ENCODE data around the gene GCK. TPM values are rescaled to one million over a fixed set of nuclear protein-coding genes. Genes with fewer than 3 reads are reported as not detected.
A peak's percentile ranks its signal among the peaks of the same experiment; 100 is the strongest.
"Not testable (repeated sequence)": the region's sequence is repeated elsewhere in the genome, so short reads cannot be mapped to it uniquely, and the experiment has no call there.

Gene GCK
- total and polyA plus RNA-seq, 2 of the 13 experiments (the other 11 are each of a cell fraction or from before 2014, with no cell fraction given) = not detected

GRCh38 chr7:44126574-44126973 lies 62.7 kb downstream of the GCK start:
- H3K27me3 ChIP-seq (ENCODE audit: control insufficient read depth in 1 of 2, insufficient read depth in 2 of 2, low read length in 2 of 2); DNase-seq (ENCODE audit: low spot score); intact Hi-C loops (cut with micrococcal nuclease; ENCODE audit: unreplicated experiment); CTCF ChIA-PET (ENCODE audit: low intra/inter-chr PET ratio, low total read pairs); ATAC-seq; H3K4me3 ChIP-seq (replicated peaks in 1 of 3; ENCODE audit: insufficient read depth in 1 of 3, low read depth in 2 of 3, low read length in 3 of 3); H3K9me3 ChIP-seq (ENCODE audit: low read length); in situ Hi-C loops (cut with HindIII; ENCODE audit: extremely low pct_ligation_motif_present, low pct_unique_long_range_greater_than_20kb); H3K9ac ChIP-seq (ENCODE audit: insufficient read depth, low read depth, low read length); H3K4me2 ChIP-seq (ENCODE audit: low read depth, low read length); BruUV-seq (replicated peaks); H2AFZ ChIP-seq (ENCODE audit: low read length); H3K27ac ChIP-seq (ENCODE audit: extremely low read length, insufficient read depth, low read length); FAIRE-seq; H3K36me3 ChIP-seq (replicated peaks in 1 of 2; ENCODE audit: control insufficient read depth in 1 of 2, insufficient read depth in 2 of 2, low read length in 2 of 2); POLR2A ChIA-PET; H4K20me1 ChIP-seq (ENCODE audit: insufficient read depth, low read length): not testable (repeated sequence)
- WGBS (ENCODE audit: low lambda C conversion rate) = 16% methylated on average over 4 of the region's 4 CpGs
- H3K79me2 ChIP-seq (ENCODE audit: insufficient read depth, low read length) = peaks cover 14% of the 10 kb centered on the region
- H3K4me1 ChIP-seq (ENCODE audit: insufficient read depth, low read length) = peaks cover 45% of the 10 kb centered on the region

GRCh38 chr7:44124822-44125202 lies 64.4 kb downstream of the GCK start:
- BruUV-seq (replicated peaks) = no TSS peak
- intact Hi-C loops (cut with micrococcal nuclease; ENCODE audit: unreplicated experiment) = no loop called here
- H3K79me2 ChIP-seq (ENCODE audit: insufficient read depth, low read length) = peaks cover 14% of the 10 kb centered on the region
- H3K4me1 ChIP-seq (ENCODE audit: insufficient read depth, low read length) = peaks cover 33% of the 10 kb centered on the region
- H3K27ac ChIP-seq (ENCODE audit: extremely low read length, insufficient read depth, low read length) = no peak overlapping the region
- peaks cover 6 to 20% of the 10 kb centered on the region in 2 experiments for H3K36me3 ChIP-seq (replicated peaks in 1 of 2; ENCODE audit: control insufficient read depth in 1 of 2, insufficient read depth in 2 of 2, low read length in 2 of 2)
- CTCF ChIA-PET (ENCODE audit: low intra/inter-chr PET ratio, low total read pairs) = no interaction called here
- no peak overlapping the region for H2AFZ ChIP-seq (ENCODE audit: low read length)
- no peaks in the 10 kb centered on the region; a peak in 1 of 5 replicates for H3K27me3 ChIP-seq (ENCODE audit: control insufficient read depth in 1 of 2, insufficient read depth in 2 of 2, low read length in 2 of 2)
- DNase-seq (ENCODE audit: low spot score) (no peak), FAIRE-seq (no peak), ATAC-seq (no peak)
- no peaks in the 10 kb centered on the region for H3K9me3 ChIP-seq (ENCODE audit: low read length)
- H4K20me1 ChIP-seq (ENCODE audit: insufficient read depth, low read length) = no peaks in the 10 kb centered on the region
- in situ Hi-C loops (cut with HindIII; ENCODE audit: extremely low pct_ligation_motif_present, low pct_unique_long_range_greater_than_20kb) = loop anchor here (5.0 kb wide), 1 partner anchor 72 kb away; no protein-coding TSS in a partner anchor
- no peak overlapping the region for H3K4me2 ChIP-seq (ENCODE audit: low read depth, low read length)
- POLR2A ChIA-PET = no interaction called here
- H3K4me3 ChIP-seq (replicated peaks in 1 of 3; ENCODE audit: insufficient read depth in 1 of 3, low read depth in 2 of 3, low read length in 3 of 3) = no peak overlapping the region
- no peak overlapping the region for H3K9ac ChIP-seq (ENCODE audit: insufficient read depth, low read depth, low read length)
- WGBS (ENCODE audit: low lambda C conversion rate) = 25% methylated on average over 6 of the region's 6 CpGs
- TF ChIP-seq PBX3 (CRISPR knock-in tag; IDR thresholded peaks at IDR 0.05; ENCODE audit: borderline replicate concordance) (no peak), EZH2 (conservative IDR thresholded peaks at IDR 0.05; ENCODE audit: low read depth, low read length) (no peak), ZNF580 (CRISPR knock-in tag; IDR thresholded peaks at IDR 0.05; ENCODE audit: borderline replicate concordance, low read depth) (no peak), THYN1 (CRISPR knock-in tag; IDR thresholded peaks at IDR 0.05; ENCODE audit: borderline replicate concordance, low read depth) (no peak), KDM6A (CRISPR knock-in tag; IDR thresholded peaks at IDR 0.05; ENCODE audit: low read depth) (no peak), PAXIP1 (CRISPR knock-in tag; conservative IDR thresholded peaks at IDR 0.05) (no peak), ZMYM3 (CRISPR knock-in tag; IDR thresholded peaks at IDR 0.05) (peak; percentile 52; the same call in 1 of the 2 replicates), ZNF770 (CRISPR knock-in tag; IDR thresholded peaks at IDR 0.05) (peak; percentile 91), ZFP82 (CRISPR knock-in tag; IDR thresholded peaks at IDR 0.05; ENCODE audit: borderline replicate concordance) (no peak), U2AF2 (IDR thresholded peaks at IDR 0.05; ENCODE audit: low read depth, low read length) (no peak), CEBPB (IDR thresholded peaks at IDR 0.05; ENCODE audit: borderline replicate concordance, low read depth, low read length) (no peak), CBFB (CRISPR knock-in tag; IDR thresholded peaks at IDR 0.05) (no peak)

Measured in HepG2 (cell line).